Endothelial cell (in vitro differentiated cells): ENCODE data around the gene AQR. TPM values are rescaled to one million over a fixed set of nuclear protein-coding genes. Genes with fewer than 3 reads are reported as not detected.
A peak's percentile ranks its signal among the peaks of the same experiment; 100 is the strongest.

ENCODE experiments used
- DNase-seq: peaks from one replicate; pipeline ENCODE4 v3.0.0; 2021; ENCODE audit warnings: low spot score
- H3K27ac Mint-ChIP-seq: one replicate; pipeline ENCODE4 v1.8.0; 2021; ENCODE audit warnings: mixed read lengths, inconsistent platforms; ENCODE audit not compliant: unreplicated experiment
- H3K27me3 Mint-ChIP-seq: one replicate; pipeline ENCODE4 v1.8.0; 2021; ENCODE audit warnings: mild to moderate bottlenecking, moderate library complexity, mixed read lengths, inconsistent platforms; ENCODE audit not compliant: unreplicated experiment
- H3K36me3 Mint-ChIP-seq: one replicate; pipeline ENCODE4 v1.8.0; 2021; ENCODE audit warnings: mild to moderate bottlenecking, low read depth, mixed read lengths, inconsistent platforms; ENCODE audit not compliant: unreplicated experiment
- H3K4me1 Mint-ChIP-seq: one replicate; pipeline ENCODE4 v1.8.0; 2021; ENCODE audit warnings: mild to moderate bottlenecking, mixed read lengths, inconsistent platforms; ENCODE audit not compliant: unreplicated experiment
- H3K4me3 Mint-ChIP-seq: one replicate; pipeline ENCODE4 v1.8.0; 2021; ENCODE audit warnings: mild to moderate bottlenecking, mixed read lengths, inconsistent platforms; ENCODE audit not compliant: unreplicated experiment
- H3K9me3 Mint-ChIP-seq: one replicate; pipeline ENCODE4 v1.8.0; 2021; ENCODE audit warnings: mixed read lengths, inconsistent platforms; ENCODE audit not compliant: unreplicated experiment
- CTCF ChIP-seq: fragments of 200-600 bp; sonication (generic); IDR thresholded peaks from one replicate; pipeline ENCODE4 v1.5.0; 2021; ENCODE audit warnings: antibody characterized with exemption; ENCODE audit not compliant: unreplicated experiment
- total RNA-seq: library from RNA; stranded (reverse); fragmentation: NEBNext Ultra II Directional; extraction: Animal tissue kit (Norgen Biotek cat#: 25700); gene quantifications from one replicate; pipeline ENCODE4 v1.2.1, GENCODE V29; 2021; ENCODE audit not compliant: unreplicated experiment

AQR gene
- total RNA-seq, 1 donor from 2014 or later = 41.5 TPM

GRCh38 chr15:34986326-34986725 lies 16.8 kb upstream of the AQR start:
- Mint-ChIP-seq H3K27me3 (peaks cover 3% of the 10 kb centered on the region), H3K9me3 (no peaks in the 10 kb centered on the region), H3K4me3 (peak overlapping the region; percentile 98), H3K27ac (no peak overlapping the region), H3K36me3 (peaks cover 6% of the 10 kb centered on the region), H3K4me1 (peaks cover 26% of the 10 kb centered on the region)
- no peak for DNase-seq
- no peak for TF ChIP-seq CTCF

GRCh38 chr15:34984889-34985630 lies 15.5 kb upstream of the AQR start:
- H3K36me3 Mint-ChIP-seq = peaks cover 6% of the 10 kb centered on the region
- no peak for DNase-seq

DNA sequence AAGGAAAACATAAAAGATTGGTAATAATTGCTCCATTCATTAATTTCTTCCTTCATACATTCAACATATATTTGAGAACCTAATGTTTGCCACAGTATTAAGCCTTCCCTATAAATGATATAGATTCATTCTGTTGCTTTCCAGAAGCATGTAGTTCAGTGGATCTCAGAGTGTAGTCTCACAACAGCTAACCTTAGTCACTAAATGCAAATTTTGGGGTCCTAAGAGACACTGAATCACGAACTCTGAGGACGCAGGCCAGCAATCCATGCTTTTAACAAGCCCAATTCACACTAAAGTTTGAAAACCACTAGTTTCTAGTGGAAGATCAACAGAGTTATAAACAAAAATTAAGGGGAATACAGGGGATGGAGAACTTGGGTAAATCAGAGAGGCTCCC lies 7.2 kb upstream of the AQR start:
- Mint-ChIP-seq H3K9me3 (no peaks in the 10 kb centered on the region), H3K27ac (no peak overlapping the region), H3K4me3 (no peak overlapping the region), H3K27me3 (no peaks in the 10 kb centered on the region), H3K4me1 (peaks cover 14% of the 10 kb centered on the region), H3K36me3 (peaks cover under 1% of the 10 kb centered on the region)
- TF ChIP-seq CTCF = no peak
- DNase-seq = no peak

More at GRCh38 chr15:34984889-34985630, 15.5 kb upstream of the AQR start:
- H3K27me3 Mint-ChIP-seq = peaks cover 3% of the 10 kb centered on the region
- H3K4me3 Mint-ChIP-seq = no peak overlapping the region
- no peak overlapping the region for H3K27ac Mint-ChIP-seq
- no peaks in the 10 kb centered on the region for H3K9me3 Mint-ChIP-seq
- peaks cover 23% of the 10 kb centered on the region for H3K4me1 Mint-ChIP-seq
- TF ChIP-seq CTCF = no peak

DNA sequence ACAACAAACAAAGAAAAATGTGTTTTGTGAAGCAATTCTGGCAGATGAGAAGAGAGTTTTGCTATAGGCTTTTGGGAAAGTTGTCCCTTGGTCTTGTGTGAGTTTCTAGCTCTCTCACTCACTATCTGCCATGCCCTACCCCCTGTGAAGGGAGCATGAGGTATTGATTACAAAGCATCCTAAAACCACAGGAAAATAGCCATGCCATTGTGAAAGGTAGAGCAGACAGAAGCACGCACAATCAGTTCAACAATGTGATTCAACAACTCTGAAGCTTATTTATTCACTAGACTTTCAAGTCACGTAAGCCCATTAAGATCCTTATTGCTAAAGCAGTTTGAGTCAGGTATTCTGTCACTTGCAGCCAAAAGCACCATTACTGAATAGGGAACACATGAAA lies 6.5 kb upstream of the AQR start:
- Mint-ChIP-seq H3K4me3 (no peak overlapping the region), H3K36me3 (no peaks in the 10 kb centered on the region), H3K27me3 (no peaks in the 10 kb centered on the region), H3K4me1 (peaks cover 14% of the 10 kb centered on the region), H3K9me3 (no peaks in the 10 kb centered on the region), H3K27ac (no peak overlapping the region)
- no peak for DNase-seq
- no peak for TF ChIP-seq CTCF

DNA sequence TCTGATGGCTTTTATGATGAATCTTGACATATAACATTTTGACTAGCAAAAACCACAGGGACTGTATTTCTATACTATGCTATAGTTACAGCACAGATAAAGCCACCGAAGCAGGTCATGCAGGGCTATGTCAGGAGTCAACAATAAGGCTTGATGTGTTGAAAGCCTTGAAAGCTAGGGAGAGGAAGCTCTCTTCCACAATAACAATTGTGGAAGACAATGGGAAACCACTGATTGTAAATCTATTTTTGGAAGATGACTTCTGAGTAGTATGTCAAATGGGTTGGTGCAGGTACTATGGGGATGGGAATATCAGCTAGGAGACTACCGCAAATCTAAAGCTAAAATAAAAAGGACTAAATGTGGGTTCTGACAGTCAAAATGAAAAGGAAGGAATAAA lies 4.0 kb upstream of the AQR start:
- Mint-ChIP-seq H3K9me3 (no peaks in the 10 kb centered on the region), H3K27ac (peak overlapping the region; percentile 27), H3K4me1 (peaks cover 27% of the 10 kb centered on the region), H3K27me3 (peaks cover 5% of the 10 kb centered on the region), H3K36me3 (no peaks in the 10 kb centered on the region), H3K4me3 (peak overlapping the region; percentile 13)
- DNase-seq = no peak
- no peak for TF ChIP-seq CTCF
